Neutrophil (primary cell): ENCODE data around the gene CEP76.

Experiments used
- H3K27ac ChIP-seq: fragments of 200-600 bp; sonication (generic); 2 replicates; pipeline ENCODE4 v1.5.1; 2016; ENCODE audit warnings: mild to moderate bottlenecking, moderate library complexity
- H3K27me3 ChIP-seq: fragments of 200-600 bp; sonication (generic); 2 replicates; pipeline ENCODE4 v1.6.0; 2016; ENCODE audit warnings: mild to moderate bottlenecking
- H3K36me3 ChIP-seq: fragments of 200-600 bp; sonication (generic); 2 replicates; pipeline ENCODE4 v1.5.1; 2017
- H3K4me1 ChIP-seq, 2 experiments: fragments of 200-600 bp in 1 of 2; sonication (generic) in 1 of 2; 1 replicate in 1 of 2; 2 replicates in 1 of 2; pipeline versions ENCODE4 v1.5.1 to v1.6.1; 2013 to 2016; ENCODE audit warnings: low read depth in 1 of 2, low read length in 1 of 2, mild to moderate bottlenecking in 1 of 2, moderate library complexity in 1 of 2; ENCODE audit not compliant: control insufficient read depth in 1 of 2, insufficient read depth in 1 of 2
- H3K4me3 ChIP-seq, 2 experiments: fragments of 200-600 bp in 1 of 2; sonication (generic) in 1 of 2; 1 replicate in 1 of 2; 2 replicates in 1 of 2; pipeline ENCODE4 v1.5.1; 2013 to 2016; ENCODE audit warnings: low read depth in 1 of 2, low read length in 1 of 2, mild to moderate bottlenecking in 1 of 2, moderate library complexity in 1 of 2
- H3K9me3 ChIP-seq: fragments of 200-600 bp; sonication (generic); 2 replicates; pipeline ENCODE4 v1.5.1; 2016
- TF ChIP-seq, protein P1 (sequence below): fragments of 200-600 bp; sonication (generic); IDR thresholded peaks from 2 replicates; pipeline ENCODE4 v1.5.1; 2016; ENCODE audit warnings: antibody characterized with exemption

The CEP76 gene

DNA sequence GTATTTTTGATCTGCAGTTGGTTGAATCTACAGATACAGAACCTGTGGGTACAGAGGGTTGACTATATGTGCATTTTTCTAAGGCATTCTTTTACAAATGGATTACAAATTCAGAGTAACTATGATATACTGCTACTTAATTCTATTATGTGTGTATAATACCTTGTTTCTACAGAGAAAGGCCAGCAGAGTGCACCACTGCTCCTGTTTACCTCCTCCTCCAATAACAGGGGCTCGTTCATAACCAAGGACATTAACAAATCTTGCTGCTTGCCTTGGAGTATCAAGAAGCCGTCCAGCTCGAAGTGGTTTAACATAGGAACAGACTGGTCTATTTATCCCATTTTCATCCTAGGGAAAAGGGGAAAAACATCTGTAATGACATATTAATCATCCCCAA is 16.4 kb downstream of the CEP76 start:
- Histone ChIP-seq H3K27me3 (no peaks in the 10 kb centered on the region), H3K4me1 (no peaks in the 10 kb centered on the region), H3K4me3 (no peak overlapping the region), H3K27ac (no peak overlapping the region), H3K36me3 (peaks cover 14% of the 10 kb centered on the region), H3K9me3 (no peaks in the 10 kb centered on the region)
- TF ChIP-seq, protein P1, sequence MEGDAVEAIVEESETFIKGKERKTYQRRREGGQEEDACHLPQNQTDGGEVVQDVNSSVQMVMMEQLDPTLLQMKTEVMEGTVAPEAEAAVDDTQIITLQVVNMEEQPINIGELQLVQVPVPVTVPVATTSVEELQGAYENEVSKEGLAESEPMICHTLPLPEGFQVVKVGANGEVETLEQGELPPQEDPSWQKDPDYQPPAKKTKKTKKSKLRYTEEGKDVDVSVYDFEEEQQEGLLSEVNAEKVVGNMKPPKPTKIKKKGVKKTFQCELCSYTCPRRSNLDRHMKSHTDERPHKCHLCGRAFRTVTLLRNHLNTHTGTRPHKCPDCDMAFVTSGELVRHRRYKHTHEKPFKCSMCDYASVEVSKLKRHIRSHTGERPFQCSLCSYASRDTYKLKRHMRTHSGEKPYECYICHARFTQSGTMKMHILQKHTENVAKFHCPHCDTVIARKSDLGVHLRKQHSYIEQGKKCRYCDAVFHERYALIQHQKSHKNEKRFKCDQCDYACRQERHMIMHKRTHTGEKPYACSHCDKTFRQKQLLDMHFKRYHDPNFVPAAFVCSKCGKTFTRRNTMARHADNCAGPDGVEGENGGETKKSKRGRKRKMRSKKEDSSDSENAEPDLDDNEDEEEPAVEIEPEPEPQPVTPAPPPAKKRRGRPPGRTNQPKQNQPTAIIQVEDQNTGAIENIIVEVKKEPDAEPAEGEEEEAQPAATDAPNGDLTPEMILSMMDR: no peak

DNA sequence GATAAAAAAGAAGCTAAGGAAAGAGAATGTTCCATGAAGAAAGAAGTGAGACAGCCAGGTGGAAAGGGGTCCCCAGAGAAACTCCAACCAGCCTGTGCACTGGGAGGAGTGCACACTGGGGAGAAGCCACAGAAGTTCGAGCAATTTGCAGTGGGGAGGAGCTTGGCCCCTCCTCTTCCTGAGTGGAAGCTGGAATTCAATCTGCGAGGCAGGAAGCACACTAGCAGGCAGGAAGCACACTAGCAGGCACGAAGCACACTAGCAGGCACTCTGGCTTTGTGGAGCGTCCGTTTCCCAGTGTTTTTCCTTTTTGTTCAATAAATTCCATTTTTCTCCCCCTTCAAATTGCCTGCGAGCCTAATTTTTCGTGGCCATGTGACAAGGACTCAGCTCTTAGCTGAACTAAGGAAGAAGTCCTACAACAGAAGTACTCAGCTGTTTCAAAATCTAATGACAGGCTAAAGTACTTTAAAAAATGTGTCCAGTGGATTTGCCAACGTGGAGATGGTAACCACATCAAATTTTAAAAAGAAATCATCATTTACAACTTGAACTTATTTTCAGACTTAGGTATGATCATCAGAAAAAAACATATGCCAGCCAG is 23.2 kb downstream of the CEP76 start:
- Histone ChIP-seq H3K9me3 (no peaks in the 10 kb centered on the region), H3K27me3 (no peaks in the 10 kb centered on the region), H3K27ac (peak overlapping the region; percentile 15), H3K4me3 (no peak overlapping the region), H3K4me1 (peaks cover 0 to 3% of the 10 kb centered on the region in 2 experiments), H3K36me3 (peaks cover 15% of the 10 kb centered on the region)
- TF ChIP-seq, protein P1: no peak

DNA sequence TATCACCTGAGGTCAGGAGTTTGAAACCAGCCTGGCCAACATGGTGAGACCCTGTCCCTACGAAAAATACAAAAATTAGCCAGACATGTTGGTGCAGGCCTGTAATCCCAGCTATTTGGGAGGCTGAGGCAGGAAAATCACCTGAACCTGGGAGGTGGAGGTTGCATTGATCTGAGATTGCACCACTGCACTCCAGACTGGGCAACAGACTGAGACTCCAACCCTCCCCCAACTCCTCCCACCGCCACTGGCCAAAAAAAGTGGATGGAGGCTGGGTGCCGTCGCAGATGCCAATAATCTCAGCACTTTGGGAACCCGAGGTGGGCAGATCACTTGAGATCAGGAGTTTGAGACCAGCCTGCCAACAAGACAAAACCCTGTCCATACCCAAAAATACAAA is 34.5 kb downstream of the CEP76 start:
- Histone ChIP-seq H3K27ac (no peak overlapping the region), H3K27me3 (no peaks in the 10 kb centered on the region), H3K9me3 (no peaks in the 10 kb centered on the region), H3K4me3 (no peak overlapping the region), H3K4me1 (no peaks in the 10 kb centered on the region), H3K36me3 (peaks cover 6% of the 10 kb centered on the region)
- TF ChIP-seq, protein P1: no peak

DNA sequence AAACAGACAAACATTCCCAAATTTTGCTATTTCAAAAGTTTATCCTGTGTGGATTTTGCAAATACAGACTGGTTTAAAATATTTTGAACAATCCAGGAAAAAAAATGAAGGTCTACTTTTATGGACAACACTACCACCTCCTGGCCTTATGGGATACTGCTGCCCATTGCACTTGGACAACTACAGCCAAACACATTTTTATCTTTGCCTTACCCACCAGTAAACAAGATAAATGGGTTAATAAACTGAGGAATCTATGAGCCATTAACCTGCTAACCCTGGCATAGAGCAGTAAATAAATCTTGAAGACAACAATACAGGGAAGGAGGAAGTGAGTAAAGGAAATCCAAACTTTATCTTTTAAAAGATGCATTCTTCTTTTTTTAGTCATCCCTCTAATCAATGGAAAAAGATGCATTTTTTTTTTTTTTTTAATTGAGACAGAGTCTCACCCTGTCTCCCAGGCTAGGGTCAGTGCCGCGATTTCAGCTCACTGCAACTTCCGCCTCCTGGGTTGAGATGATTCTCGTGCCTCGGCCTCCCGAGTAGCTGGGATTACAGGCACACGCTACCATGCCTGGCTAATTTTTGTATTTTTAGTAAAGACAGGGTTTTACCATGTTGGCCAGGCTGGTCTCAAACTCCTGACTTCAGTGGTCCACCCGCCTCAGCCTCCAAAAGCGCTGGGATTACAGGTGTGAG is 42.5 kb downstream of the CEP76 start:
- TF ChIP-seq, protein P1: peak; percentile 49
- Histone ChIP-seq H3K36me3 (no peaks in the 10 kb centered on the region), H3K9me3 (no peaks in the 10 kb centered on the region), H3K27ac (no peak overlapping the region), H3K4me3 (no peak overlapping the region), H3K27me3 (peaks cover 48% of the 10 kb centered on the region), H3K4me1 (peaks cover 12 to 16% of the 10 kb centered on the region in 2 experiments)

DNA sequence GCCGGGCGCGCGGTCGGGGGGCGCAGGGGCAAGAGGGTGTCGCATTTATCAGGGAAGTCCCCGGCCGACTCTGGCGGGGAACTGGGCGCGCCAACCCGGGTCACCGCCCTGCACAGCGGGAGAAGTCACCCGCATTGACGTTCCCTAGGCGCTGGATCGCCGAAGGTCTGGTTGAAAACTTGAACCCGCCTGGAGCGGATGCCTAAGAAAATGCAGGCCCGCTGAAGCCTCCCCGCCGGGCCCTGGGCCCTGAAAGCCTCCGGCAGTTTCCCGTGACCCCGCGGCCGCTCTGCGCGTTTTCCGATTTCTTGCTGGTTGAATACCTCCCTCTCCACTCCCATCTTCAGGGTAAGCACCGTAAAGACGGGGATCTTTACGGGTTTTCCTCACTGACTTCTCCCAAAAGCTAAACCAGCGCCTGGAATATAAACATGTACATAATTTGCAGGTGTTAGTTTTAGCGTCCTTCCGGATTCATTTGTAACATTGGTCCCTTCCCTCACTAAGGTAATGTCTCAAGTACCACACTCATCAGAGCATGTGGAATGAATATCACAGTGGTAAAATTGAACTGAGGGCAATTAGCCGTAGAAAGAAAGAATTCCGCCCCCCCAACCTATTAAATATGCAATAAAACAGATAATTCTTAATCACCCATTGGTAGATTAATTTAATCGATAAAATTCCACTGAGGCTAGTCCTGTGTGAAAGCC is 43.9 kb downstream of the CEP76 start:
- Histone ChIP-seq H3K36me3 (no peaks in the 10 kb centered on the region), H3K27ac (no peak overlapping the region)

More for the DNA sequence above, 43.9 kb downstream of the CEP76 start:
- no peaks in the 10 kb centered on the region for H3K9me3 ChIP-seq
- TF ChIP-seq, protein P1: no peak
- H3K4me3 ChIP-seq: peak overlapping the region; percentile 53 to 78
- peaks cover 59% of the 10 kb centered on the region for H3K27me3 ChIP-seq
- H3K4me1 ChIP-seq: peaks cover 12 to 16% of the 10 kb centered on the region in 2 experiments
